Kidney glomerular epithelial cell (primary cell): ENCODE data around the gene GHR.

Experiments used
- DNase-seq: peaks from one replicate; lab custom pipeline; 2025; lab: John Stamatoyannopoulos, UW

GHR gene

GRCh38 chr5:42462083-42462482 is 38.8 kb downstream of the GHR start:
- no peak for DNase-seq

DNA sequence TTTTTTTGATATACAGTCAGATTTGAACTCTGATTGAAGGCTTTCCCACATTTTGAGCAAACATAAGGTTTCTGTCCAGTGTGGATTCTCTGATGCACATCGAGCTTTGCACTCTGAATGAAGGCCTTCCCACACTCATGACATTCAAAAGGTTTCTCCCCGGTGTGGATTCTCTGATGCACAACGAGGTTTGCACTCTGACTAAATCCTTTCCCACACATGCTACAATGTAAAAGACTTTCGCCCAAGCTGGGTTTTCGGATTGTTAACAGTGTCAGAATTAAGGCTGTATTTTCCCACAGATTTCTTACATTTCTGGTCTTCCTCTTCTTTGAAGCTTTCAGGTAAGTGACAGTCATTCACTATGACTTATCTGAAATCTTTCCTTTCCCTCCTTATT is 44.3 kb downstream of the GHR start:
- no peak for DNase-seq

DNA sequence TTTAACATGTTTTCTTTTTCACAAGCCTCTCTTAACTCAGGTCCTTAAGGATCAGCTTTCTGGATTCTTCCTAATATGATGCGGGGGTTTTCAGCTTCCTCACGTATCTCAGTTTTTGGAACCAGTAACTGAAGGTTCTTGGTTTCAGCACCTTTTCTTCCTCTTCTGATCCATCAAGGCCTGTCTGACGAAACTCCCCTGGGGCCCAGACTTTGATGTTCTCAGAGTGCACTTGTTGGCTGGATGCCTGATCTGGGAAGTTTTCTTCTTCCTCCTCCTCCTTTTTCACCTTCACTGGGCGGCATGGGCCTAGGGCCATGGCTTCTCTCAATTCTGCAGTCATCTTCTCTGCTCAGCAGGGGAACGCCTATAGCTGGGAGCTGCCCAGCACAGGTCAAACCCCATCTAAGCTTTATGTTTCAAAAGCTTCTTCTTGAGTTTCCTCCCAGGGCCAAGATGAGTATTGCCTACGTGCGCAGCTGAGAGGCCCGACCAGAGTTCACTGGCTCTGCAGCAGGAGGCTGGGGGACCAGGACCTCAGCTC is 44.8 kb downstream of the GHR start:
- no peak for DNase-seq

DNA sequence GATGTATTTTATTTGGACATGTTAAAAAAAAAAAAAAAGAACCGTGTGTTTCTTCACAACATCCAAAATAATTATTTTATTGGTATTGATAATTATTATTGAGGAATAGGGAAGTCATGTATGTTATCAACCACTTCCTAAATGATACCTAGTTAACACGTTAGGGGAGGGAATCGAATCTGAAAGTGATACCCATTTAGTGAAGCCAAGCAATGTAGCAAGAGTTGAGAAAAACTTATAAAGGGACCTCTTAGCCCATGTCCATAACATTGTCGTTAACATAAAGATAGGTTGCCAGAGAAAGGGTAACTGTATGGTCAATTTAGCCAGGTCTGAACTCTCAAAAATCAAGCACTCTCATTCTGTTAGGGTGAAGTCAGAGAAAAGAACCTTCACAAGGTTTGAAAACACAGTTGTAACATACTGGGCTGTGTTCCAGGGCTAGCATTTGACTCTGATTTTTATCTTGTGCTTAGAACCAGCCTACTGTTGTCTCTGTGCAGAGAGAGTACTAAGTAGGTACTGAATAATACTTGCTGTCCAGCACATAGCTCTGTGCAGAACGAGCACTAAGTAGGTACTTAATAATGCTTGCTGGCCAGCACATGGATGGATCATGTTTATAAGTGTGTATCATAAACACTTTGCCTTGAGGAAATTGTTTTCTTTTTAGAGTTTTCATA is 60.4 kb downstream of the GHR start:
- DNase-seq, result no peak

GRCh38 chr5:42487077-42487476 is 63.8 kb downstream of the GHR start:
- DNase-seq, result no peak

DNA sequence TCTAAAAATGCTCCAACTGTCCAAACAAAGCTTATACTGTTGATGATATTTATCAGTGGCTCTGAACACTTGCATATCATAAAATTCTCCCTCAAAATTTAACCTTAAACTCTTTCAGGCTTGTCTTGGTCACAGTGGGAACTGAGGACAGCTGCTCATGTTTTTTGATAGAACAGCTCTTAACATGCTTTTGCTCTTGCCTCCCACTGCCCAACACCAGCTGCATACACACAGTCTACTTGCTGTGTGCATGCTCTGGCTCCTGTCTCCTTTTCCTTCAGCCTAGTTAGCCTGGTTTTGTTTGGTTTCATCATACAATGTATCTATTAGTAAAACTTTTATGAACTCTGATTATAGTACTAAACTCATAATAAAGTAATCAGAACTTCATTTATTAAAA is 64.6 kb downstream of the GHR start:
- DNase-seq, result no peak

- DNase-seq, result no peak
Measured at GRCh38 chr5:42490831-42491230, 67.6 kb downstream of the GHR start.

DNA sequence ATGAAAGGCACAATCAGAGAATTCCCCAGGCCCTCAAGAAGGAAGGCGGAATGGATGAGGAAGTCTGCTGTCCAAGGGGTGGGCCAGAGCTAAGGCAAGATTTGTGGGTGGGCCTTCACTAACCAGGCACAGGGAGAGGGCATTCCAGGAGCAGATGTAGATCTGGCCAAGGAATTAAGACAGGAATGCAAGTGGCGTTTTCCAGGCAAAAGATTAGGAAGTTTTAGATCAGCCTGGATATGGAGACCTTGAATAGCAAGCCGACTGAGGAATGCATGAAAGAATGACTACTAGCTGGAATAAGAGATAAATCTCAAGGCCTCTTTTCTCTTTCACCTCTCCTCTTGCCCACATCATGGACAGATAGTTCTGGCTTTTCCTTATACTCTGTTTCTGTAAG is 68.5 kb downstream of the GHR start:
- no peak for DNase-seq

DNA sequence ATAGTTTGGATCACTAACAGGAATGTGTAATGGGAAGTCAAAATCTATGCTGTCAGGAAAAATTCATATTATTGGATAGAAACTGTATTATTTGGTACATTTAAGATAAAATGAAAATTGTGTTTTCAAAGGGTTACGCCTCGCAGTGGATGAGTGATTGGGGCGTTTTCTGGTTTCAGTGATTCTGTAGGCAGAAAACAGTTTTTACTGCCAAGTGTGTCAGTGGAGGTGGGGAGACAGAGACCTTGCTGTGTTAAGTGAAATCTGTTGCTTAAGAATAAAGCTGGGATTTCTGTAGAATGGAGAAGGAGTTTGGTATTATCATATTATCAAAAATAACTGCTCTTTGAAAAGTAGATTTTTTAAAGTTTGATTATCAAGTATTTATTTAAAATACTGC is 69.7 kb downstream of the GHR start:
- no peak for DNase-seq

DNA sequence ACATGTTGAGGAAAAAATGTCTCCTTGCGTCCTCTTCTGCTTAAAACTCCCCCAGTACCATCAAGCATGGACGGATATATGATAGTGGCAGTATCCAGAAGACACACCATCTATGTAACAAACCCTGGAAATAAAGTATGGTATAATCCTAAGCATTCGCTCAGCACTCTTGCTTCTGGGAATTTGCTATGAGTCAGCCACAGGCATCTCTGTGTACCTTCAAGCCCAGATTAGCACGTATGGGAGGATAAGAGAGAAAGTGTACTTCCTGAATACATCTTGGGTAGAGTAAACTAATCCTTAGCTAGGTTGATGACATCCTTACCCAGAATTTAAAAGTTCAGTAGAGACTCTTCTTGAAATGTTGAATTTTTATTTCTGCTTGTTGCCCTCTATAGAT is 71.2 kb downstream of the GHR start:
- DNase-seq, result no peak

DNA sequence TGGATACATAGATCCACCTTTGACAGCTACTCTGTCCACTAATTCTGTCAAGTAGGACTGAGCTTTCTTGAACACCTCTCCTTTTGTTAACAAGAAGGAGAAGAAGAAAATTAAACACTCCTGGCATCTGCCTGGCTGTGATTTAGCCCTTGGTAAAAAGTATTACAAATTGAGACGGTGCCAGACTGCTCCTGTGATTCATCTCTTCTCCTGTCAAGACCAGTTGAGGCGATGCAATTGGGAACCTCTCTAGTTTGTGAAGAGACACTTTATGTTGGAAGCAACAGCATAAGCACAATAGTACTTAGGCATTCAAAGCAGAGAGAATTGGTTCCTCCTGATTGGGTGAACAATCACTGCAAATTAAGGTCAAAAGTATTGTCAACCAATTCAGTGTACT is 72.7 kb downstream of the GHR start:
- no peak for DNase-seq

DNA sequence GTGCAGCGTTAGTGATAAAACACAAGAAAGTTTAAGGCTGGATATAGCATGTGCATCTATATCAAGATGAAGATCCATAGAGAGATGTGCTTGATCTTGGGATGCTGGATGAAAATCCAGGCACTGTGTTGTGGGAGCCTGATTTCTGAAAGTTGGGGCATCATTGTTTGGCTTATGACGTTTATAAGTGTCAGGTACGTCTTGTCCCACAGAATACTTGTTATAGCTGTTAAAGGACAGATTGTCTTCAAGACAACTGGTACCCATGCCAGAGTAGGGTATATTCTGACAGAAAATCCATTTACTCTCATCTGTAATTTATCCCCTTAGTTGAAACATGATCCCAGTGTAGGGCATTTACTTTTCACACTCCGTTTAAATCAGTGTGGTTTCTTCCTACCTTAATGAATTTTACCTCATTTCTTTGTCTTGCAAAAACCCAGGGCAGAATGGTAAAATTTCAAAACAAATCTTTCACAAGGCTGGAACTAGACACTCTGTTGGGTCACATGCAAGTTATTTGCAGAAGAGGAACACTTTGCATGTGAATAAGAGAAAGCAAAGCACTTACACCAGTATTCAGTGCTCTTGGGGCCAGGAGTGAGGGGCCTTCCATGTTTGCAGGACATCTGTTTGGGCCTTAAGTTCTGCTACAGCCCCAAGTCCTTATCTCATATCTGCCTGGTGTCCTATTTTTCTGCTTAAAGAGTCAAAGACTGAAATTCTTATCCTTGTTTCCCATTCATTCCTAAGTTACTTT is 73.3 kb downstream of the GHR start:
- DNase-seq, result no peak

- no peak for DNase-seq
Measured at GRCh38 chr5:42498000-42498399, 74.8 kb downstream of the GHR start.

GRCh38 chr5:42499016-42499415 is 75.8 kb downstream of the GHR start:
- no peak for DNase-seq

GRCh38 chr5:42500003-42500599 is 76.9 kb downstream of the GHR start:
- no peak for DNase-seq

DNA sequence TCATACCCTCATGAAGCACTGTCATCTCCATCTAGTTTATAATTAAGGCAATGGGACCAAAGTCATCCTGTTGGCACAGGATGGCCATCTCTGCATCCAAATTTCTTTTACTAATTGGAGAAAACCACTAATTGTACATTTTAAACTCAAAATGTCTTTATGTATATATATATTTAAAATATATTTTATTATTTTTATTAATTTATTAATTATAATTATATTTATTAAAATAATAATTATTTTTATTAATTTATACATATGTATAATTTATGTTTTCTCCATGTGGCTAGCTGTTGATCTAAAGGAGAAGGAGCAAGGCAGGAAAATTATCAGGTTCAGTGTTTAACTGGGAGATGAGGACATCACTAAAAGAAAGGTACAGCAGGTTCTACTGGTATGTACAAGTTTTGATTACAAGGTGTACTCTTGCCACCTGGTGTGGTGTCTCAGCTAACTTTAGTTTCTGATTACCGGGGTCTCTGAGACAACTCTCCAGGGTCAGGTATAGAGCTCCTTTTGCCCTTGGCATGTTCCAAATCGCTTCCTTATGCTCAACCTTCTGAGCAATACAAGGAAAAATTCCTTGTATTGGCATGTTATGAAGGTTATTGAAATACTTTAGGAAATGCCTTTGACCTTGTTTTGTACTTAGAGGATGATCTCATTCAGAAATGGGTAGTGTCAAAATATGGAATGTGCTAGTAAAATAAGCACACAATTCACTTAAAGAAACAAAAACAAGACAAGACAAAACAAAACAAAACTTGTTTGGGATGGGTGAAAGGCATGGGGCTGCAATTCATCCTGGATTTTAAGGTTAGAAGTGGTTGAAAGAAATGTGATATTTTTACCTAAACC is 79.6 kb downstream of the GHR start:
- DNase-seq, result no peak

- DNase-seq, result no peak
Measured at GRCh38 chr5:42506662-42507061, 83.4 kb downstream of the GHR start.

- DNase-seq, result no peak
Measured at GRCh38 chr5:42507451-42508097, 84.3 kb downstream of the GHR start.

DNA sequence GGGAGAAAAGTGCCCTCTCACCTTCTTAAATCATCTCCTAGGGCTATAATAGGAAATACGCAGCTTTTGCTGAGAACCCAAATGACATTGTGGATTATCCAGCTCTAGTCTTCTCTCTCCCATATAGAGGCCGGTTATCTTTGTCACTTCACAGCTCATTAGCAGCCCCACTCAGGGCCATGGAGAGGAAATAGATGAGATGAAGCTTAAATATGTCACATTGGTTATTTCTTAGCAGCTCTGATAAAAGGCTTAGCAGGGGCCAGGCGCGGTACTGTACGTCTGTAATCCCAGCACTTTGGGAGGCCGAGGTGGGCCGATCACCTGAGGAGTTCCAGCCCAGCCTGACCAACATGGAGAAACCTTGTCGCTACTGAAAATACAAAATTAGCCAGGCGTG is 90.0 kb downstream of the GHR start:
- DNase-seq, result no peak

GRCh38 chr5:42514754-42515153 is 91.5 kb downstream of the GHR start:
- no peak for DNase-seq

- no peak for DNase-seq
Measured at GRCh38 chr5:42515504-42515903, 92.3 kb downstream of the GHR start.
